ENCODE results near the gene NMRK1.

NMRK1 gene

GRCh38 chr9:75102177-75102790 lies 14.3 kb upstream of the NMRK1 start:
- TF ChIP-seq ZFX (IDR thresholded peaks at IDR 0.05; ENCODE audit: borderline replicate concordance) (no peak), CTCF (IDR thresholded peaks at IDR 0.05) (no peak)
- no peak overlapping the region for H3K27ac ChIP-seq

GRCh38 chr9:75101004-75101588 lies 13.1 kb upstream of the NMRK1 start:
- TF ChIP-seq ZFX (IDR thresholded peaks at IDR 0.05; ENCODE audit: borderline replicate concordance), result no peak
- TF ChIP-seq CTCF (IDR thresholded peaks at IDR 0.05), result no peak
- H3K27ac ChIP-seq, result no peak overlapping the region

- no peak overlapping the region for H3K27ac ChIP-seq
- no peak for TF ChIP-seq CTCF (IDR thresholded peaks at IDR 0.05)
- TF ChIP-seq ZFX (IDR thresholded peaks at IDR 0.05; ENCODE audit: borderline replicate concordance), result no peak
These were observed 8.8 kb upstream of the NMRK1 start for GRCh38 chr9:75096796-75097195.

- TF ChIP-seq CTCF (IDR thresholded peaks at IDR 0.05), result no peak
- no peak for TF ChIP-seq ZFX (IDR thresholded peaks at IDR 0.05; ENCODE audit: borderline replicate concordance)
- no peak overlapping the region for H3K27ac ChIP-seq
These were observed 4.8 kb upstream of the NMRK1 start for GRCh38 chr9:75092766-75093165.

GRCh38 chr9:75090579-75090978 lies 2.6 kb upstream of the NMRK1 start:
- TF ChIP-seq CTCF (IDR thresholded peaks at IDR 0.05) (no peak), ZFX (IDR thresholded peaks at IDR 0.05; ENCODE audit: borderline replicate concordance) (no peak)
- H3K27ac ChIP-seq, result no peak overlapping the region

GRCh38 chr9:75089373-75089766 lies 1.4 kb upstream of the NMRK1 start:
- peak overlapping the region; percentile 84; the same call in 1 of the 2 replicates for H3K27ac ChIP-seq
- TF ChIP-seq CTCF (IDR thresholded peaks at IDR 0.05) (no peak), ZFX (IDR thresholded peaks at IDR 0.05; ENCODE audit: borderline replicate concordance) (no peak)

- no peak for TF ChIP-seq ZFX (IDR thresholded peaks at IDR 0.05; ENCODE audit: borderline replicate concordance)
- no peak for TF ChIP-seq CTCF (IDR thresholded peaks at IDR 0.05)
These were observed 854 bp upstream of the NMRK1 start for GRCh38 chr9:75088646-75089372.

More at GRCh38 chr9:75088646-75089372, 854 bp upstream of the NMRK1 start:
- peak overlapping the region; percentile 84 for H3K27ac ChIP-seq
